Activated T-helper 1 cell treated with anti-CD3 and anti-CD28 coated beads, Interleukin-2, amount 50 U/mL, for 16 hours (primary cell): ENCODE data around the gene SGK1.
"Not testable (repeated sequence)": the region's sequence is repeated elsewhere in the genome, so short reads cannot be mapped to it uniquely, and the experiment has no call there.

Experiments
- DNase-seq, 2 donors: peaks; one replicate each; pipeline ENCODE4 v3.0.0-alpha.2; 2020; ENCODE audit warnings: low read depth in 1 of 2, low spot score in 1 of 2

SGK1 gene

GRCh38 chr6:134255280-134255679 lies 62.6 kb downstream of the SGK1 start:
- not testable (repeated sequence) for DNase-seq

GRCh38 chr6:134254118-134254517 lies 63.8 kb downstream of the SGK1 start:
- DNase-seq: no peak

- no peak for DNase-seq
Measured at GRCh38 chr6:134253681-134254080, 64.2 kb downstream of the SGK1 start.

- no peak for DNase-seq
Measured at GRCh38 chr6:134251320-134251719, 66.6 kb downstream of the SGK1 start.

GRCh38 chr6:134250776-134251175 lies 67.1 kb downstream of the SGK1 start:
- no peak for DNase-seq

- DNase-seq: no peak
Measured at GRCh38 chr6:134249759-134250602, 67.9 kb downstream of the SGK1 start.

- DNase-seq: no peak
Measured at GRCh38 chr6:134249239-134249758, 68.6 kb downstream of the SGK1 start.

- DNase-seq: no peak
Measured at GRCh38 chr6:134247844-134248580, 69.9 kb downstream of the SGK1 start.

- peak; percentile 17 to 56 for DNase-seq
Measured at GRCh38 chr6:134247231-134247833, 70.6 kb downstream of the SGK1 start.

GRCh38 chr6:134245706-134246105 lies 72.2 kb downstream of the SGK1 start:
- DNase-seq: no peak

GRCh38 chr6:134245041-134245440 lies 72.9 kb downstream of the SGK1 start:
- DNase-seq: no peak

- DNase-seq: peak; percentile 44 to 64
Measured at GRCh38 chr6:134240665-134241431, 77.1 kb downstream of the SGK1 start.

- DNase-seq: no peak
Measured at GRCh38 chr6:134238960-134239795, 78.7 kb downstream of the SGK1 start.

- DNase-seq: no peak
Measured at GRCh38 chr6:134238006-134238405, 79.9 kb downstream of the SGK1 start.

- DNase-seq: no peak
Measured at GRCh38 chr6:134235937-134236751, 81.8 kb downstream of the SGK1 start.

- DNase-seq: not testable (repeated sequence)
Measured at GRCh38 chr6:134235334-134235733, 82.6 kb downstream of the SGK1 start.

GRCh38 chr6:134233180-134233955 lies 84.5 kb downstream of the SGK1 start:
- no peak for DNase-seq

GRCh38 chr6:134230940-134231339 lies 87.0 kb downstream of the SGK1 start:
- DNase-seq: no peak
